ENCODE results near the gene DNAJC8.

GRCh38 chr1:28172713-28173150 is 60.1 kb downstream of the DNAJC8 start:
- TF ChIP-seq ELF4 (IDR thresholded peaks at IDR 0.05) (no peak), FOXM1 (IDR thresholded peaks at IDR 0.05; ENCODE audit: borderline replicate concordance) (no peak), PKNOX1 (IDR thresholded peaks at IDR 0.05) (no peak), BHLHE40 (IDR thresholded peaks at IDR 0.05; ENCODE audit: borderline replicate concordance) (no peak), SUZ12 (IDR thresholded peaks at IDR 0.05) (no peak)
